Ascending aorta (tissue), 2 donors: ENCODE data around the gene LARGE1. TPM values are rescaled to one million over a fixed set of nuclear protein-coding genes. Genes with fewer than 3 reads are reported as not detected.

Source experiments
- DNase-seq, 2 donors: peaks; one replicate each; pipeline ENCODE4 v3.0.0-alpha.2; 2019; ENCODE audit warnings: low spot score in 2 of 2
- H3K27ac ChIP-seq, 2 donors: fragments of 200-600 bp; sonication (generic); one replicate each; pipeline ENCODE4 v1.5.1; 2016 to 2017; ENCODE audit warnings: mild to moderate bottlenecking in 1 of 2
- H3K27me3 ChIP-seq: fragments of 200-600 bp; sonication (generic); one replicate; pipeline ENCODE4 v1.5.1; 2017
- H3K36me3 ChIP-seq, 2 donors: fragments of 200-600 bp; sonication (generic); one replicate each; pipeline ENCODE4 v1.5.1; 2016
- H3K4me1 ChIP-seq, 2 donors: fragments of 200-600 bp; sonication (generic); one replicate each; pipeline ENCODE4 v1.5.1; 2016 to 2017; ENCODE audit warnings: mild to moderate bottlenecking in 1 of 2
- H3K4me3 ChIP-seq, 2 donors: fragments of 200-600 bp; sonication (generic); one replicate each; pipeline ENCODE4 v1.5.1; 2016 to 2017; ENCODE audit warnings: mild to moderate bottlenecking in 1 of 2
- H3K9me3 ChIP-seq, 2 donors: fragments of 200-600 bp; sonication (generic); one replicate each; pipeline ENCODE4 v1.5.1; 2016
- CTCF ChIP-seq, 3 experiments: fragments of 200-600 bp in 2 of 3; fragments of 450-650 bp in 1 of 3; sonication (generic) in 2 of 3; IDR thresholded peaks; one replicate each; pipeline ENCODE4 v1.5.1; 2016 to 2019; ENCODE audit warnings: antibody characterized with exemption in 3 of 3, mild to moderate bottlenecking in 1 of 3, moderate library complexity in 1 of 3
- intact Hi-C: fragments of 100-400 bp; cut with DNase I; formaldehyde crosslinking; loops from one replicate; pipeline ENCODE4 v1.15.1; 2023
- total RNA-seq: library from RNA; depleted of rRNA; stranded (reverse); fragments of >200 nt; gene quantifications from one replicate; pipeline ENCODE4 v1.1.0, GENCODE V29; 2016

Gene LARGE1
- total RNA-seq, 1 donor from 2014 or later, result 40.6 TPM

- no peaks in the 10 kb centered on the region for H3K36me3 ChIP-seq
- no peak for TF ChIP-seq CTCF (IDR thresholded peaks at IDR 0.05)
- H3K9me3 ChIP-seq, result no peaks in the 10 kb centered on the region
- no peak overlapping the region for H3K4me3 ChIP-seq
- H3K27ac ChIP-seq, result no peak overlapping the region
- intact Hi-C loops, result no loop called here
- H3K4me1 ChIP-seq, result no peaks in the 10 kb centered on the region
- no peaks in the 10 kb centered on the region for H3K27me3 ChIP-seq
- no peak for DNase-seq
Measured at GRCh38 chr22:33772745-33773144, 147.5 kb downstream of the LARGE1 start.

- TF ChIP-seq CTCF (IDR thresholded peaks at IDR 0.05), result no peak
- Histone ChIP-seq H3K27ac (no peak overlapping the region), H3K4me3 (no peak overlapping the region), H3K27me3 (no peaks in the 10 kb centered on the region), H3K4me1 (no peaks in the 10 kb centered on the region), H3K36me3 (no peaks in the 10 kb centered on the region), H3K9me3 (no peaks in the 10 kb centered on the region)
- intact Hi-C loops, result no loop called here
- no peak for DNase-seq
Measured at GRCh38 chr22:33771136-33771535, 149.1 kb downstream of the LARGE1 start.

- H3K36me3 ChIP-seq, result no peaks in the 10 kb centered on the region
- H3K4me1 ChIP-seq, result no peaks in the 10 kb centered on the region
- intact Hi-C loops, result no loop called here
- H3K27me3 ChIP-seq, result no peaks in the 10 kb centered on the region
- no peak for DNase-seq
- no peak overlapping the region for H3K27ac ChIP-seq
- no peak overlapping the region for H3K4me3 ChIP-seq
- no peak for TF ChIP-seq CTCF (IDR thresholded peaks at IDR 0.05)
- H3K9me3 ChIP-seq, result no peaks in the 10 kb centered on the region
Measured at GRCh38 chr22:33770723-33771122, 149.6 kb downstream of the LARGE1 start.

GRCh38 chr22:33766091-33766490 is 154.2 kb downstream of the LARGE1 start:
- no peak for DNase-seq
- Histone ChIP-seq H3K4me1 (no peaks in the 10 kb centered on the region), H3K27me3 (no peaks in the 10 kb centered on the region), H3K27ac (no peak overlapping the region), H3K9me3 (no peaks in the 10 kb centered on the region), H3K4me3 (no peak overlapping the region), H3K36me3 (no peaks in the 10 kb centered on the region)
- TF ChIP-seq CTCF (IDR thresholded peaks at IDR 0.05), result no peak
- intact Hi-C loops, result no loop called here

GRCh38 chr22:33758961-33759360 is 161.3 kb downstream of the LARGE1 start:
- no peak overlapping the region for H3K4me3 ChIP-seq
- no peaks in the 10 kb centered on the region for H3K4me1 ChIP-seq
- no peak for DNase-seq
- H3K36me3 ChIP-seq, result peaks cover 0 to 3% of the 10 kb centered on the region in 2 donors
- no peaks in the 10 kb centered on the region for H3K27me3 ChIP-seq
- H3K27ac ChIP-seq, result no peak overlapping the region
- intact Hi-C loops, result no loop called here
- no peak for TF ChIP-seq CTCF (IDR thresholded peaks at IDR 0.05)
- H3K9me3 ChIP-seq, result no peaks in the 10 kb centered on the region

- Histone ChIP-seq H3K27me3 (no peaks in the 10 kb centered on the region), H3K4me1 (no peaks in the 10 kb centered on the region), H3K4me3 (no peak overlapping the region), H3K36me3 (peaks cover 0 to 3% of the 10 kb centered on the region in 2 donors), H3K27ac (no peak overlapping the region), H3K9me3 (no peaks in the 10 kb centered on the region)
- no peak for DNase-seq
- no peak for TF ChIP-seq CTCF (IDR thresholded peaks at IDR 0.05)
- intact Hi-C loops, result no loop called here
Measured at GRCh38 chr22:33757802-33758483, 162.3 kb downstream of the LARGE1 start.
